ENCODE results near the gene CPEB1. TPM values are rescaled to one million over a fixed set of nuclear protein-coding genes. Genes with fewer than 3 reads are reported as not detected.

The CPEB1 gene
- polyA plus RNA-seq, 3 donors: 2.2 to 3.2 (median 2.6) TPM

DNA sequence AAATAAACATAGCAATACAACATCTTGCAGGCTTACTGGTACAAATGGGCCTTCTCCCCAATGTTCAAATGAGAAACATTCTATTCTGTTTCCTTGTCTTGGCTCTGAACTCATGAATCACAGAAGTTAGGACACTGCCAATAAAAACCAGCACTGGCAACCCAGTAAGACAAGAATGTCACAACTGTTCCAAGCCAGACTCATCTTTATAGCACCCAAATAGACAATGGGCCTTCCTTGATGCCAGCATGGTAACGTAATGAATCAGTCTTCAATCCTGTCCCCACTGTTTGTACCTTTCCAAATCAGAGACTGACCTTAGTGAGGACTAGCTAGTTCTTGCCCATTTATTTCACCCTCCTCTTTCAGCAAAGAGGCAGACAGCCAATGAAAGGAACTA is 92.8 kb downstream of the CPEB1 start:
- no peak for DNase-seq (ENCODE audit: extremely low read depth in 1 of 11, low read depth in 9 of 11, low spot score in 4 of 11)

DNA sequence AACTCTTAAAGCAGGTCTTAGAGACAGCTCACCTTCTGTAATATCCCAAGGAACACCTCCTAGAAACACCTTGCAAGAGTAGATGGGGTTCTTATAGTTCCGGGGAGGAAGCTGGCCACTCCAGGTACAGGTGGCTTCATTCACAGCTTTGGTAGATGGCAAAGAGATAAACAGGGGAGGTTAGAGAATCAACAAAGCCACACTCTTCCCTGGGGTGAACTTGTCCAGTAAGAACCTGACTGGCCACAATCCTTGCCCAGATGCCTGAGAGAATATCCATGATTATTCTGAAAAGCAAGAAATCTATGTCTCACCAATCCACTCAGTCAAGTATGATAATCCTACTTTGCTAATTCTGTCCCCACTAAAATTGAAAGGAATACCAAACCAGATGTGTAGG is 93.3 kb downstream of the CPEB1 start:
- DNase-seq (ENCODE audit: extremely low read depth in 1 of 11, low read depth in 9 of 11, low spot score in 4 of 11): no peak

DNA sequence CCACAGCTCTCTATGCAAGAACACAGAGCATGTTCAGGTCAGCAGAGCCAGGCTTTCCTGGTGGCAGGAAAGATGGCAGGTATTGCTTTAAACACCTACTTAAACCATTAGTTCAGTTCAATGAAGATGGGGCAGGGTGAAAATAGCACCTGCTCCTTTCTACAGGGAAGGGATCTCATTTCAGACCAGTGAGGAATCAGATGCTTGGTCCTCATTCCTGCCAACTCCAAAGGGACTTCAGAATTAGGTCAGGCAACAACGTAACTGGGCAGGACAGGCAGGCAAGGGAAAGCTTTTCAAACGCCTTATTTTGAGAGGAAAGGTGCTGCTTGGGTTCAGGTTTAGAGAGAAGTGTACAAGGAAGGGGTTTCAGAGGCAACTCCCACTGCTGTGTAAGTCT is 94.3 kb downstream of the CPEB1 start:
- no peak for DNase-seq (ENCODE audit: extremely low read depth in 1 of 11, low read depth in 9 of 11, low spot score in 4 of 11)

DNA sequence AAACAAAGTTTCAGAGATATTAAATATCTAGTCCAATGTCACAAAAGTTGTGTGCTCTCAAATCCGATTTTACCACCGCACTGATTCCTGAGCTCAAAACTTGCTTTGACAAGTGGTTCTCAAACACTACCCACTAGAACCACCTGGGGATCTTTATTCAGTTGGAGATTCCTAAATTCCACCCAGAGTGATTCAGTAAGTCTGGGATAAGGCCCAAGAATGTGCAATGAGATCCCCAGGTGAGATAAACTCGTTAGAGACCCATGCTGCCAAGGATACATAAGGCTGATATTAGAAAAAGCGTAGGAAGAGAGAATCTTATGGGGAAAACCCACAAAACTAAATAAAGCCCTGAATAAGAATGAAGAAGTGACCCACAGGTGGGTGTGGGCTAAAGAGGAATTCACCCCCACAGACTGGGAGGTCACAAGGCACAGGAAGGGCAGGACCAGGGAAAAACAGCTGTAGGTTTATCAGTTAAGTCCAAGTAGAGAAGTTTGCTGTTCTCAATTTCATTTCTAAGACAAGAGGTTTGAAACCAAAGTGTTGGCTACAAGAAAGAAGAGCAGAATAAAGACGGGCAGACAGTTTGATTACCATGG is 95.4 kb downstream of the CPEB1 start:
- DNase-seq (ENCODE audit: extremely low read depth in 1 of 11, low read depth in 9 of 11, low spot score in 4 of 11): no peak

DNA sequence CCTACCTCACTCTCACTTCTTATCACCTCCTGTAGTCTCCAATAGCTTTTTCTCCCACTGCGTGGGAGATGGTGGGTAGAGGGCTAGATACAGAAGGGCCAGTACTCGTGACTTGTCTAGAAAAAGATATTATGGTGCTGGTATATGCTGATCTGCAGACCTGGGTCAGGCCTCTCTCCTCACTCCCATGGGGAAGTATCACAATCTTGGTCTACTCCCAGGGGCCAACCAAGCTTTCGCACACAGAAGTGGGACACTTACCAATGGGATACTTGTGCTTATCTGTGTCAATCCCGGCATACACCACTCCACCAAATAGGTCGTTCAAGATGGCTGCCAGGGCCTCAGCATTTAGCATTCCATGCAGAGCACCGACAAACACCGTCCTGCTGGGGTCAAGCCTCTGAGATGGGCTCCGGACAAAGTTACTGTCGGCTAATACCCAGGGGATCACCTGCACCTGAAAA is 97.9 kb downstream of the CPEB1 start:
- no peak for DNase-seq (ENCODE audit: extremely low read depth in 1 of 11, low read depth in 9 of 11, low spot score in 4 of 11)

DNA sequence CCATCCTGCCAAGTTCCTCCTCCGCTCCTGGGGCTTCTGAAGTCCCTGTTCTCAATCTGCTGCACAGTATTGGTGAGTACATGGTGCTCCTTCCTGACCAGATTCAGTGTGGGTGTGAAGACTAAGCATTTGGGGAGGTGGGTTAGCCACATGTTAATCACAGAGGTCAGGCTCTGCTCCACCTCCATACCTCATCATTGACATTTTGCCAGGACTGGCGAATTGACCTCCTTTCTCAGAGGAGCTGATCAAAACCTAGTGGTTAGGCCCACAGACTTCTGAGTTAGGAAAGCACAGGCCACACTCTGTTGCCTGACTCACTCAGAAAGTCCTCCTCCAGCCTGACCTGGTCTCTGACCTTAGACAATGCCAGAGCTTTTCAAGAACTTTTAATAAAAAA is 98.5 kb downstream of the CPEB1 start:
- DNase-seq (ENCODE audit: extremely low read depth in 1 of 11, low read depth in 9 of 11, low spot score in 4 of 11): no peak

DNA sequence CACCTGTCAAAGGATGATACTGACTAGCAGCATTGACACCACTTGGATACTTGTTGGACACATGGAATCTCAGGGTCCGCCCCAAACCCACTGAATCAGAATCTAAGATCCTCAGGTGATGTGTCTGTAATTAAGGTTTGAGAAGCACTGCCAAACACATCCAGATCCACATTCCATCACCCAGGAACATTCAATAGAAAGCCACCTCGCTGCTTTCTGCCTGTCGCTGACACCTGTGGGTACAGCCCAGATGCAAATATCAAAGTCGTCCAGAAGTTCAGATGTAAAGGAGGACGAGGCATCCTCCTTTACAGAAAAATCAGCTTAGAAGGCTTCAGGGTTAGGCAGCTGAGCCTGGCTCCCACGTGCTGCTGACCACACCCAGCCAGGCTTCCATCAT is 101.7 kb downstream of the CPEB1 start:
- no peak for DNase-seq (ENCODE audit: extremely low read depth in 1 of 11, low read depth in 9 of 11, low spot score in 4 of 11)

DNA sequence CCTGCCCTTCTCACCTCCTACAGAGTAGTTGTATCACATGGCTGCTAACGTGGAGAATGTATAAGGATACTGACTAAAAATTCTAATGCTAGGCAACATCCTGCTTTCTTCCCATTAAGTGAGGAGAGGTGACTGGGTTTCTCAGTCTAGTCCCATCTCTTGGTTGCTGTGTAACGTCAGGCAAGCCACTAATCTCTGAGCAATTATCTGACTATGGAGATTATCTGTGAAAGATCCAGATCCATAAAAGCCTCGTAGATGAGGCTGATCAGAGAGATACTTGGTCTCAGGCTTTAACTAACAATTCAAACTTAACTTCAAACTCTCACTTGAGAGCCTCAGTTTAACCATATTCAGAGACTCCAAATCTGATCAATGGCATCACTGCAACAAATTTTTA is 102.2 kb downstream of the CPEB1 start:
- no peak for DNase-seq (ENCODE audit: extremely low read depth in 1 of 11, low read depth in 9 of 11, low spot score in 4 of 11)

DNA sequence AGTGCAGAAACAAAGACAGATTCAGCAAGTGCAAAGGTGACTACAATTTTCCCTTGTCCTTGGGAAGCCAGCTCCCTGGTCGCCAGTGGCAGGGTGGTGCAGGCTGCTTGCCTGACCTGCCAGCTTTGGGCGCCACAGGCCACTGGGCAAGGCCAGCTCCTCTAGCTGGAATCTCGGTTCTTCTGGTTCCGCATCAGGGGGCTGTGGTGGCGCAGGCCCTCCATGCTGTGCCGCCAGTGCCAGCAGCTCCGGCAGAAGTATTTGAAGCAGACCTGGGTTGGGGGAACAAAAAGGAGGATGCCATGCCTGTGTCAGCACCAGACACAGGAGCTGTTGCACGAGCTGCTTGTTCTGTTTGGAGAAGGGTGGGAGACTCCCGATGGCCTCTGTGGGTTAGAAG is 102.7 kb downstream of the CPEB1 start:
- no peak for DNase-seq (ENCODE audit: extremely low read depth in 1 of 11, low read depth in 9 of 11, low spot score in 4 of 11)

DNA sequence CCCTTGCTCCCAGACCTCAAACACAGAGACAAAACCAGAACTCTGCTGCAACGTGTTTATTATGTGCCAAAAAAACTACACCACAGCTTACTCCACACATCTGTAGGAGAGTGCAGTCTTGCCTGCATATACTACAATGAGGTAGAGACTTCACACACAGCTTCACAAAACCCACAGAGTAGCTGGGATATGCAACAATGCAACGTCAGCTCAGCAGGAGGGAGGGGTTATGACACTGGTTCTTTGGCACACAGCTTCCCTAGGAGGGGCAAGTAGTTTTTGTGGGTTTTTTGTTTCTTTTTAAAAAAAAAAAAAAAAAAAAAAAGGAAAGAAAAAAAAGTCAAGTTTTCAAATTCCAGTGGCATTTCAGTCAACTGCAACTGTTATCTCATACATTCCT is 104.0 kb downstream of the CPEB1 start:
- no peak for DNase-seq (ENCODE audit: extremely low read depth in 1 of 11, low read depth in 9 of 11, low spot score in 4 of 11)

DNA sequence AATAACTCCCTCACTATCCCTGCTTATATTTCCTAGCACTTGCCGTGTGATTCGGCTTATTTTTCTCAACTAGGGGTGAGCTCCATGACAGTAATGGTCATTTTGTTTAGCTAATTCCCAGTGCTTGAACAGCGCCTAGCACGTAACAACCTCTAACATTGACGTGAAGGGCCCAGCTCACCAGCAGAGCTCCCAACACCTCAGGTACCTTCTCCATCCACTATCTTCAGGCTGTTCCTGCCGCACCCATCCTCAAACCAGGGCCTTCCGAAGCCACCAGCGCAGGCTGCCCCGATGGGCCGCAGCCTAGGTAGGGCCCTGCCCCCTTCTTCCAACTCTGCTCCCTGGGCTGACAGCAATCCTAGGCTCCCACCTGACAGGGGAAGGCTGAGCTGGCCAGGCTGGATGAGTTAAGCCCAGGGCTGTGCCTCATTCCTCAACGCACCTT is 106.2 kb downstream of the CPEB1 start:
- DNase-seq (ENCODE audit: extremely low read depth in 1 of 11, low read depth in 9 of 11, low spot score in 4 of 11): peak in 1 of 11 donors; percentile 17

DNA sequence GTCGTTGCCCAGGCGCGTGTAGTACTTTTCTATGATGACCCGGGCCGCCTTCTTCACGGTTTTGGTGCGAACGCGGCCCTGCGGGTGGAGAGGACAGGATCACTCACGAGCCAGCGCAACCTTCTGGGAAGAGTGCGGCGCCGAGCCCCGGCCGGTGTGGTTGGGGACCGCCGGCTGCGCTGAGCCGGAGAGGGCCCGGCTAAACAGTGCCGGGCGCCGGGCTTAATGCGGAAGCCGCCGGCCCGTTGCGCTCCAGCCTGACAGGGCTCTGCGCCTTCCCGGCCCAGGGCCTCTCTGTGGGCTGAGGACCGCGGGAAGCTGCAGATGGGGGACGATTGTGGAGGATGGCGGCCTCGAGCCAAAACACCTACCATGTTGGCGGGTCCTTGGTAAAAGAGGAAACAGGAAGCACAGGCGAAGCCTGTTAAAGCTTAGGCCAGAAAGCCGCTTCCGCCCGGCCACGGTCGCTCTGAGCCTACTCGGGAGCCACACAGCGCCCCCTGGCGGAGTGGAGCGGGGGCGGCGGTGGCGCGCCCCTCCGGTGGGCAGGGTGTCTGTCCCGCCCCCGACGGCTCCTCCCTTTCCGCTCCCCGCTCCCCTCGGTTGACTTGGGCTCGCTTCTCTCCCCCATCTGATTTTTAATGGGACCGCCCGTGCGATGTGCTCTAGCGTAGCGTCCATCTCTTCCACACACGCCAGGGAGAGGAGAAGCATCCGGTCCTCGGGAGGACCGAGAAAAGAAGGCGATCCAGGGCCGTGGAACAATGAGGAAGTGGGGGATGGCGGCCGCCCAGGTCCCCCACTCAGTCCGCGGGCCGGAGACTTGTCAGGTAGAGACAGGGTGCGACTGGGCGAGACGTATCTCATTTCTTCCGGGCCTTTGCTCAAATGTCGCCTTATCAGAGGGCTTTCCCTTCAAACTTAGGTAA is 106.8 kb downstream of the CPEB1 start, which contains the start of gene RPS17:
Gene RPS17 (minus strand): TSS at position 403 of the 929 bp plus-strand sequence. CDS start 29 bp downstream, at position 374.
- peak; percentile 90 to 98 (median 96) for DNase-seq (ENCODE audit: extremely low read depth in 1 of 11, low read depth in 9 of 11, low spot score in 4 of 11)

DNA sequence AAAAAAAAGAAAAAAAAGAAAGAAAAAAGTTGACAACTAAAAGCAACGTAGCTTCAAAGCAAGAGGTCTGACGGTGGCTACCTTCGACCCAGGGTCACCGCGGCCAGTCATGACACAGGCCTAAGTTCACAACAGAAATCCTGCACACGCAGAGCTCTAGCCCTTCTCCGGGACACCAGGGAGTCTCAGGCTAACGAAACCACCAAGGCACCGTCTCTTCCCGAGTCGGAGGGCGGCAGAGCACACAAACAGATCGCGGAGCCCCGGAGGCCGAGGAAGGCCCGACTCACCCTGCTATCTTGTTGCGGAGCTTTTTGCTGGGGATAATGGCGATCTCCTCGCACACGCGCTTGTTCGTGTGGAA is 107.5 kb downstream of the CPEB1 start:
- DNase-seq (ENCODE audit: extremely low read depth in 1 of 11, low read depth in 9 of 11, low spot score in 4 of 11): peak in 1 of 11 donors; percentile 15

DNA sequence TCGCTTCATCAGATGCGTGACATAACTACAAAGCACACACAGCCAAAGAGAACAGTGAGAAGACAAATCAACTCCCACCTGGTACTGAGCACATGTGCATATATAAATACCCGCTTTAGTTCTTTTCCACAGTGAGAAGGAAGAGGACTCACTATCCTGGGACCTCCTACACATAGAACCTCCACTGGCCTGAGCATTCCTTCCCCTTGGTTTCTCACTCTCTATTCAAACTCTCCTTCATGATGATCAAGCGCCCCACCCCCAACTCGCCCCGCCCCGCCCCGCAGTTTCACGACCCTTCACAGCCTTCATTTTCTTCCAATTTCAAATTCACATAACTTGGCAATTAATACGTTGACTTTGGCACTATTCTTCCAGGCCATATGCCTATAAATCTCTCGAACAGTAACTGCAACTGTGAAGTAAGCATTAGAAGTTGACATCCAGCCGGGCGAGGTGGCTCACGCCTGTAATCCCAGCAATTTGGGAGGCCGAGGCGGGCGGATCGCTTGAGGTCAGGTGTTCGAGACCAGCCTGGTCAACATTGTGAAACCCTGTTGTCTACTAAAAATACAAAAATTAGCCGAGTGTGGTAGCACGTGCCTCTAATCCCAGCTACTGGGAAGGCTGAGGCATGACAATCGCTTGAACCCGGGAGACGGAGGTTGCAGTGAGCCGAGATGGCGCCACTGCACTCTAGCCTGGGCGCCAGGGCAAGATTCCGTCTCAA is 108.0 kb downstream of the CPEB1 start:
- DNase-seq (ENCODE audit: extremely low read depth in 1 of 11, low read depth in 9 of 11, low spot score in 4 of 11): no peak

DNA sequence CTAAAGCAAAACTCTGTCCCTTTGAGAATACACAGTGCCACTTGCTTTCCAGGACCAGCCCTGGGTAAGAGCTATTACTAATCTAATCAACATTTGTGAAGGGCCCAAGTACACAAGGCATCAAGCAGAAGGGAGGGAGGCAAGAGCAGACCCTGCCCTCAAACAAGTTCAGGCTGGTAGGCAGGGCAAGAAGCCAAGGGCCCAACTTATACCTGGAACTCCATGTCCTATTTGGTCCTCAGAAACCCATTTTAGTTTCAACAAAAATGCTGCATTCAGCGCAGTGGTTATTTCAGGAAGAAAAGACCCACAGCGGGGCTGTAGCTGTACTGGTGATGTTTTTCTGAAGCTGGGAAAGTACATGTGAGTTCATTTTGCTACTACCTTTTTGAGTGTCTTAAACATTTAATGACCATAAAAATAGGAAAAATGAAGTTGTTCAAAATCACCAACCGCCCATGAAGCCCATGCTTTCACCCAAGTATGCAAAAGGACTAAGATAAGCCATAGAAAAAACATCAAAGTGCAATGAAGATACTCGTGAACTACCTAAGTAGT is 109.7 kb downstream of the CPEB1 start:
- DNase-seq (ENCODE audit: extremely low read depth in 1 of 11, low read depth in 9 of 11, low spot score in 4 of 11): no peak

DNA sequence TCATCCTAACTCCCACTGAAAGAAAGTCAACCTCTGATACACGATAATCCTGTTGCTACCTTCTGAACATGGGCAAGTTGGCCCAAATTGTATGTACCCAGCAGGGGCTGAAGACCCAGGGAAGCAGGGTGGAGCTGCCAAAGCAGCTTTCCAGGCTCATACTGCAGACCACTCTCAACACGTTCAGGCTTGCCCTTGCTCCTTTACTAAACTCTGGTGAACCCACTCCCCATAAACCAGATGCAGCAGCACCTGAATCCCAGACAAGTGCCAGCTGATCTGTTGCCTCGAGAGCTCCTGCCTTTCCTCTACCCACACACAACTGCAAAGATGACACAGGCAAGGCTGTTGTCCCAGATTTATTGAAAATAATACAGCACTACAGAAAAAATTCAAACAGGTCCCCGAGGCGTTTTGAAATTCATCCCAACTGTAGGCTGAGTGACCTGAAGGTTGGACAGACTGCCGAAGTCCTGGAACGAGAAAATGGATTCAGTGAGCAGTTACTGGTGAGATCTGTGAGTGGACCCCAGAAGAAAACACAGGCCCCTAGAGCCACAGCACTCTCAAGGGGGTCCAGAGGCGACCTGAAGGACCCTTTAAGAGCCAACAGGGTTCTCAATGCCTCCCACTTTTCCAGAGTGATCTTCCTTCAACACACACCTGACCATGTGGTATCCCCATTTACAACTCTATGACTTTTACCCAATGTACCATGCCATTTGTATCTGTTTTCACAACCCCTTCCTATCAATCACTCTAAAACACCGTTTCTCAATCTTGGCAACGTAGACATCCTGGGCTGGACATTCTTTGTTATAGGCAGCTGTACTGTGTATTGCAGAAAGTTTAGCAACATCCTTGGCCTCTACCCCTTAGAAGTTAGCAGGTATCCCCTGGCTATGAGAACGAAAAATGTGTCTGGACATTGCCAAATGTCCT is 110.5 kb downstream of the CPEB1 start:
- DNase-seq (ENCODE audit: extremely low read depth in 1 of 11, low read depth in 9 of 11, low spot score in 4 of 11): no peak

DNA sequence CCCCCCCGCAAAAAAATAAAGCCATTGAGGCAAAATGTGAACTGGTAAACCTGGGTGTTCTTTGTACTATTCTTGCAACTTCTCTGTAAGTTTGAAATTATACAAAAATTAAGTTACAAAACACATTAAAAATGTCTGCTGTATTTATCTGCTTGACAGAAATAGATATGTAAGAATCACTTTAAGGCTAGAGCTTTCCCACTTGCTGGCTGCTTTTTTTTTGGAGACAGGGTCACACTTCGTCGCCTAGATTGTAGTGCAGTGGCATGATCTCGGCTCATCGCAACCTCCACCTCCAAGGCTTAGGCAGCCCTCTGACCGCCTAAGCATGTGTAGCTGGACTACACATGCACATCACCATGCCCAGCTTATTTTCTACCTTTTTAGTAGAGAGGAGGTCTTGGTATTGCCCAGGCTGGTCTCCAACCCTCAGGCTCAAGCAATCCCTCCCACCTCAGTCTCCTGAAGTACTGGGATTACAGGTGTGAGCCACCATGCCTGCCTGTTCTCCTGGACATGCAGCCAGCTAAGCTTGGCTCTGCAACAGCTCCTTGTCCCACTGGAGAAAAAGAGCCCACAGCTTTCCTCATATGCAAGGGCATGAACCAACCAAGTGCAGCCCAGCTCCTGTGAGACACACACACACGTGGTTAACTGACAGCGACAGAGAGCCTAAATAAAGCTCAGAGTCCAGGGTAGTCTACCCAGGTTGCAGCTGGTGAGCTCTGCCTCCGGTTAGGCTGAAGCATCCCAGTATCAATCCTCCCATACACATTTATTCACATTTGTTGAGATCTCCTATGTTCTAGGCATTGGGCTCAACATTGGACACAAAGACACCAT is 111.4 kb downstream of the CPEB1 start:
- DNase-seq (ENCODE audit: extremely low read depth in 1 of 11, low read depth in 9 of 11, low spot score in 4 of 11): no peak
